Measurements from ENCODE around the gene PTCHD1. TPM values are rescaled to one million over a fixed set of nuclear protein-coding genes. Genes with fewer than 3 reads are reported as not detected.

PTCHD1 gene
- total and polyA plus RNA-seq, 2 of the 13 experiments (the other 11 are each of a cell fraction or from before 2014, with no cell fraction given): not detected

- WGBS (ENCODE audit: low lambda C conversion rate): 67% methylated on average over 3 of the region's 3 CpGs
- TF ChIP-seq CEBPZ (IDR thresholded peaks at IDR 0.05; ENCODE audit: low read length) (no peak), ZNF331 (CRISPR knock-in tag; IDR thresholded peaks at IDR 0.05) (no peak), RNF219 (CRISPR knock-in tag; IDR thresholded peaks at IDR 0.05) (no peak), ZNF431 (CRISPR knock-in tag; IDR thresholded peaks at IDR 0.05; ENCODE audit: borderline replicate concordance, low read depth) (no peak), ZSCAN20 (CRISPR knock-in tag; IDR thresholded peaks at IDR 0.05; ENCODE audit: borderline replicate concordance) (no peak), TERF1 (CRISPR knock-in tag; IDR thresholded peaks at IDR 0.05) (no peak), ZNF282 (IDR thresholded peaks at IDR 0.05; ENCODE audit: partially characterized antibody) (no peak), CBFB (CRISPR knock-in tag; IDR thresholded peaks at IDR 0.05) (no peak), MAFF (IDR thresholded peaks at IDR 0.05; ENCODE audit: low read depth, low read length) (no peak), SOX5 (CRISPR knock-in tag; IDR thresholded peaks at IDR 0.05; ENCODE audit: borderline replicate concordance) (no peak), HIVEP1 (CRISPR knock-in tag; IDR thresholded peaks at IDR 0.05) (no peak), JARID2 (CRISPR knock-in tag; IDR thresholded peaks at IDR 0.05; ENCODE audit: insufficient replicate concordance) (no peak), SMAD3 (CRISPR knock-in tag; IDR thresholded peaks at IDR 0.05) (no peak), TIGD3 (CRISPR knock-in tag; IDR thresholded peaks at IDR 0.05; ENCODE audit: borderline replicate concordance) (no peak), GRHL1 (CRISPR knock-in tag; conservative IDR thresholded peaks at IDR 0.05) (no peak), ZNF619 (CRISPR knock-in tag; IDR thresholded peaks at IDR 0.05) (no peak)
These were observed 41.9 kb downstream of the PTCHD1 start for GRCh38 chrX:23376581-23376980.

More at GRCh38 chrX:23376581-23376980, 41.9 kb downstream of the PTCHD1 start:
- Histone ChIP-seq H4K20me1 (ENCODE audit: insufficient read depth, low read length) (no peaks in the 10 kb centered on the region), H3K9me3 (ENCODE audit: low read length) (no peaks in the 10 kb centered on the region), H3K36me3 (replicated peaks in 1 of 2; ENCODE audit: control insufficient read depth in 1 of 2, insufficient read depth in 2 of 2, low read length in 2 of 2) (no peaks in the 10 kb centered on the region), H3K27me3 (ENCODE audit: control insufficient read depth in 1 of 2, insufficient read depth in 2 of 2, low read length in 2 of 2) (peaks cover 0 to 4% of the 10 kb centered on the region in 2 experiments; a peak in 1 of 5 replicates), H3K4me3 (replicated peaks in 1 of 3; ENCODE audit: insufficient read depth in 1 of 3, low read depth in 2 of 3, low read length in 3 of 3) (no peak overlapping the region), H3K9ac (ENCODE audit: insufficient read depth, low read depth, low read length) (no peak overlapping the region), H3K4me1 (ENCODE audit: insufficient read depth, low read length) (no peaks in the 10 kb centered on the region), H2AFZ (ENCODE audit: low read length) (no peak overlapping the region), H3K27ac (ENCODE audit: extremely low read length, insufficient read depth, low read length) (no peak overlapping the region), H3K79me2 (ENCODE audit: insufficient read depth, low read length) (no peaks in the 10 kb centered on the region), H3K4me2 (ENCODE audit: low read depth, low read length) (no peak overlapping the region)
- in situ Hi-C loops (cut with HindIII; ENCODE audit: extremely low pct_ligation_motif_present, low pct_unique_long_range_greater_than_20kb) (no loop called here), intact Hi-C loops (cut with micrococcal nuclease; ENCODE audit: unreplicated experiment) (no loop called here)
- ChIA-PET POLR2A (interaction anchor here (0.6 kb wide), 1 partner anchor 57 kb away, joined by 3 read pairs; no protein-coding TSS in a partner anchor), CTCF (ENCODE audit: low intra/inter-chr PET ratio, low total read pairs) (no interaction called here)
- no TSS peak for BruUV-seq (replicated peaks)
- DNase-seq (ENCODE audit: low spot score) (no peak), FAIRE-seq (no peak), ATAC-seq (no peak)
